IPS-20b (cell line): ENCODE measurements around the gene PDE11A.
"Not testable (repeated sequence)": the region's sequence is repeated elsewhere in the genome, so short reads cannot be mapped to it uniquely, and the experiment has no call there.

Experiments
- H3K27ac ChIP-seq: one replicate; pipeline ENCODE4 v1.5.1; 2013; ENCODE audit warnings: low read length
- H3K27me3 ChIP-seq: 2 replicates; pipeline ENCODE4 v1.6.1; 2013; ENCODE audit warnings: mild to moderate bottlenecking, low read length, inconsistent platforms; ENCODE audit not compliant: insufficient read depth
- H3K36me3 ChIP-seq: 2 replicates; pipeline ENCODE4 v1.6.1; 2013; ENCODE audit warnings: low read depth, mild to moderate bottlenecking, inconsistent platforms, low read length, moderate library complexity; ENCODE audit not compliant: insufficient read depth
- H3K4me1 ChIP-seq: 2 replicates; pipeline ENCODE4 v1.6.1; 2013; ENCODE audit warnings: mild to moderate bottlenecking, control low read depth, inconsistent platforms, low read length, moderate library complexity; ENCODE audit not compliant: insufficient read depth
- H3K4me3 ChIP-seq: 2 replicates; pipeline ENCODE4 v1.5.1; 2013; ENCODE audit warnings: mild to moderate bottlenecking, low read length, inconsistent platforms
- H3K9ac ChIP-seq: 2 replicates; pipeline ENCODE4 v1.6.1; 2013; ENCODE audit warnings: low read depth, mild to moderate bottlenecking, inconsistent platforms, low read length, moderate library complexity
- H3K9me3 ChIP-seq: 2 replicates; pipeline ENCODE4 v1.6.1; 2013; ENCODE audit warnings: mild to moderate bottlenecking, low read depth, low read length, inconsistent platforms; ENCODE audit not compliant: insufficient read depth

Gene PDE11A

DNA sequence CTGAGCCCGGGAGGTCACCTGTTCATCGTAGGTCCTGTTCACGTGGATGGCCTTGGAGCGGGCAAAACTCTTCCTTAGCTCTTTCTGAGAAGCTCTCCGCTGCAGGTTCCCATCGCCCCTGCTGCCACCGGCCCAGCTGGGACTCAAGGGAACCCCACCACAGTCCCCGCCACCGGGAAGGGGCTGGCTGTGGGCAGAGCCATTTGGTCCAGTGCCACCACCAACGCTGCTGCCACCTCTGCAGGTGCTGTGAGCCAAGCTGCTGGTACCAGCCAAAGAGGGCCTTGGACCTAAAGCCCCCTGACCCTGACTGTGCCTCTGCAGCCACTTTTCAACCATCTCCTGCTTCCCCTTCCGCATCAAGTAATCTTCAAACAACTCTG is 586 bp downstream of the PDE11A start:
- H3K27ac ChIP-seq, result no peak overlapping the region
- H3K4me1 ChIP-seq, result no peaks in the 10 kb centered on the region
- H3K36me3 ChIP-seq, result no peaks in the 10 kb centered on the region
- H3K9ac ChIP-seq, result no peak overlapping the region
- H3K27me3 ChIP-seq, result peaks cover 47% of the 10 kb centered on the region
- no peaks in the 10 kb centered on the region for H3K9me3 ChIP-seq
- peak overlapping the region; percentile 93 for H3K4me3 ChIP-seq

DNA sequence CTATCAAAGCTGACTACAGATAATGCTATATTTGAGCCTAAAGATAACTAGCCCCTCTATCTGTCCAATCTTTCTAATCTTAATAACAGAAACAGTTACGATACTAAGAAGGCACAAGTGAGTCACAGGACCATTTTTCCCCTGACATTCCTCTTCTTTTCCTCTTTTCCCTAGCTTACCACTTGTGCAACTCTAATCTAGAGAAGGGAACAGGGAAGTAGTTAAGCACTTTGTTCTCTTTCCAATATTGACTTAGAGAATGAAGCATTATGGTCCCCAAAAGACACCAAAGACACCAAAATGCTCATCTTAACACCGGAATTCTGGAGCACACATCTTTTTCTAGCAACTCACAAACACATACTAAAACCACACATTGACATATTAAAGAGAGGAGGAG is 1.8 kb downstream of the PDE11A start:
- Histone ChIP-seq H3K9ac (no peak overlapping the region), H3K9me3 (no peaks in the 10 kb centered on the region), H3K27ac (no peak overlapping the region), H3K4me3 (no peak overlapping the region), H3K4me1 (no peaks in the 10 kb centered on the region), H3K36me3 (no peaks in the 10 kb centered on the region), H3K27me3 (peaks cover 47% of the 10 kb centered on the region)

DNA sequence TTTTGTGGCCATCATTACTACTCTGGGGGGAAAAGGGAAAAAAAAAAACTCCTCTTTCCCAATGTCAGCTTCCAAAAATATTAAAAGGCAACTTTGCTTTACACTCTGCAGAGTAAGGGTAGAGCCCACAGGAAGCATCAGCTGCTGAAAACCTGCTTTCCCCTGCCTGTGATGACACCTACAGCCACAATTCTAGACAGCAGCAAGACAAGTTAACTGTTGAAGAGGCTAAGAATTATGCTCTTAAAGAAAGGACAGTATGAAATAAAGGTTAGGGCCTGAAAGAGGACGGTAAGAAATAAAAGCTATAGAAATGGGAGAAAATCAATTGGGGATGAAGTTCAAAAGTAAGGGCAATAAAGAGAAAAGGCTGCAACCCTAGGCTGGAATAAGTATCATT is 3.0 kb downstream of the PDE11A start:
- no peak overlapping the region for H3K4me3 ChIP-seq

DNA sequence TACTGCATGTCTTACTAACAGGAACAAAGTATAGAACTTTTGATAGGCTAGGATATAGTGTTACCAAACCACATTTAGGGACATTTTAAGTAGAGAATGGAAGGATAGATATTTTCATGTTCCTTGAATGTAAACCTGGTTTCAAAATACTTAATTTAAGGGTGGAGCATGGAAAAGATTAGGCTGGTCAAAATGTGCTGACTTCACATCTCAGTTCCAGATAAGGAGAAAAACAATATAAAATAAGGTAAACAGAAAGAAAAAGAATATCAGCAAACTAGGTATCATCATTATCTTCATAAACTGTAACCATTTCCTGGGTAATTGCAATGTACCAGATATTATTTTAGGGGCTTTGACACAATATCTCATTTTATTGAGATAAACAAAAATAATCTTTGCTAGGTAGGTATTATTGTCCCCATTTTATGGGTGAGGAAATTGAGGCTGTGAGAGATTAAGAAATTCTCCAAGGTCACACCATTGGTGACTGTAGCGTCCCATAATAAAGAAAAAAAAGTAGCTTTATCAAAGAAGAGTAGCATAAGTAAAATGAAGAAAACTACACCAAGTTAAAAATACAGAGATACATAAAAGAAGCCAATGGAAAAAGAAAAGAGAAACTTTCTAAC is 3.6 kb downstream of the PDE11A start:
- peaks cover 38% of the 10 kb centered on the region for H3K27me3 ChIP-seq
- no peak overlapping the region for H3K4me3 ChIP-seq
- no peak overlapping the region for H3K27ac ChIP-seq
- no peak overlapping the region for H3K9ac ChIP-seq
- no peaks in the 10 kb centered on the region for H3K4me1 ChIP-seq
- H3K9me3 ChIP-seq, result no peaks in the 10 kb centered on the region
- no peaks in the 10 kb centered on the region for H3K36me3 ChIP-seq

More for the DNA sequence above, 3.0 kb downstream of the PDE11A start:
- Histone ChIP-seq H3K4me1 (no peaks in the 10 kb centered on the region), H3K36me3 (no peaks in the 10 kb centered on the region), H3K9ac (no peak overlapping the region), H3K27ac (no peak overlapping the region), H3K27me3 (peaks cover 44% of the 10 kb centered on the region), H3K9me3 (no peaks in the 10 kb centered on the region)

DNA sequence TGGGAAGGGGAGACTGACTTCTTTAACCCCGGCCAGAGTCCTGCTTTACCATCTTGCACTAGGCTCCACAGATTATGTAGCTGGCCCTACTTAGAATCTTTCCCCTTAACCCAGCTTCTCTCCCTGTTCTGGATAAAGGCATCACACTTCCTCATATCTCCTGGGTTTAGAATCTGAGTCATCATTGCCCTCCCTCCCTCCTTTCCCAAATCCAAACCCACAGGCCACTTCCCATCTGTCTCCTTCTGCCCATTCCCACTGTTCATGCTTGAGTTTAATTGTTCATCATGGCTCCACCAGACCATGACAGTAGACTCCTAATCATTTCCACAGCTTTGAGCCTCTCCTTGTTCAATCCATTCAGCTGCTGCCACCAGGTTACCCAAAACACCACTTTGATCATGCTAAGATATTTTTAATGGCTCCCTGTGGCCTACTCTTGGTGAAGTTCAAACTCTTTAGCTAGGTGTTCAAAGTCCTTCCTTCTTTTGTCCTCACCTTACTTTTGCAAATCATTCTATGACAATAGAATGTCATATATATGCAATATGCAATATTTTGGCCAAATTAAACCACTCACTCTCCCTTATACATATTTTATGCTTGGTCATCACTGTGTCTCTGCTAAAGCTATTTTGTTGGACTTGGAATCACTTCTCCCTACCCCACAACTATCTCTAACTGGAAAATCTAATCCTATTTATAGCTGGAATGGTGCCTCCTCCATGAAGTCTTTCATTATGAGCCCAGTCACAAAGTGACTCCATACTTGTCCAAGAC is 5.5 kb downstream of the PDE11A start:
- H3K36me3 ChIP-seq, result no peaks in the 10 kb centered on the region
- no peaks in the 10 kb centered on the region for H3K4me1 ChIP-seq
- H3K9me3 ChIP-seq, result no peaks in the 10 kb centered on the region
- H3K4me3 ChIP-seq, result no peak overlapping the region
- H3K27me3 ChIP-seq, result peaks cover 19% of the 10 kb centered on the region
- H3K27ac ChIP-seq, result no peak overlapping the region
- H3K9ac ChIP-seq, result no peak overlapping the region

DNA sequence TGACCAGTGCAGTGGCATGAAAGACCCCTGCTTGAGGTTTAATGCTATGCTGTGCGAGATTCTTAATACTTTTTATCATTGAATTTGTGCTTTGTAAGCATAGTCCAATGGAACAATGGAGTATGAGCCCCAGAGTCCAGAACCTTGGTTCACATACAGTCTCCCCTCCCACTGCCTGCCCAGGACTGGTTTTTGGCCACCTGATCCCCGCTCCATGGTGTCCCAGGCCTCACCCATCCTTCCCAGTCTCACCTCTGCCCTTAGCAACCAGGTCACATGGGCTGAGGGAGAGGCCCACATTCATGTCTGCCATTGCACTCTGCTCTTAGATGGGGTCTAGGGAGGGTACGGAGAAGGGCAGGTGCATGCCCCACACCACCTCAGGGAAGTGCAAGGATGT is 6.3 kb downstream of the PDE11A start:
- H3K36me3 ChIP-seq, result no peaks in the 10 kb centered on the region
- H3K27ac ChIP-seq, result no peak overlapping the region
- no peaks in the 10 kb centered on the region for H3K9me3 ChIP-seq
- no peak overlapping the region for H3K4me3 ChIP-seq
- H3K9ac ChIP-seq, result no peak overlapping the region
- H3K4me1 ChIP-seq, result no peaks in the 10 kb centered on the region
- peaks cover 12% of the 10 kb centered on the region for H3K27me3 ChIP-seq

DNA sequence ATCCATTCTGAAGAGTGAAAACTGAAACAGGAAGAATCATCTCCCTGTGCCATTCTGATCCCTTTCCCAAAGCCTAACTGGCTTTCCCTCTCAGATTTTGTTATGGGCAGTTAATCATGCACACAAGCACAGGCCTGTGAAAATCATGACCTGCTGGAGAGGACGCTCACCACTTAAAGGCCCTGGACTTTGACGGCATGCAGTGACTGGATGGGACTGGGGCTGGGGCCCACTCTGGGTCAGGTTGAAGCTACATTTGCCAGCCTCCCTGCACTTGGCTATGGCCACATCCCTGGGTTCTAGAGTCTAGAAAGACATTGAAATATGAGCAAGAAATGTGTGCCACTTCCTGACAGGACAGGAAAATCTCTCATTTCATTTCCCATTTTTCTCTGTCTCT is 12.9 kb downstream of the PDE11A start:
- no peaks in the 10 kb centered on the region for H3K27me3 ChIP-seq
- no peak overlapping the region for H3K9ac ChIP-seq
- no peaks in the 10 kb centered on the region; the same call in 1 of the 2 replicates for H3K4me1 ChIP-seq
- H3K27ac ChIP-seq, result no peak overlapping the region
- no peaks in the 10 kb centered on the region for H3K36me3 ChIP-seq
- H3K9me3 ChIP-seq, result no peaks in the 10 kb centered on the region
- no peak overlapping the region for H3K4me3 ChIP-seq

DNA sequence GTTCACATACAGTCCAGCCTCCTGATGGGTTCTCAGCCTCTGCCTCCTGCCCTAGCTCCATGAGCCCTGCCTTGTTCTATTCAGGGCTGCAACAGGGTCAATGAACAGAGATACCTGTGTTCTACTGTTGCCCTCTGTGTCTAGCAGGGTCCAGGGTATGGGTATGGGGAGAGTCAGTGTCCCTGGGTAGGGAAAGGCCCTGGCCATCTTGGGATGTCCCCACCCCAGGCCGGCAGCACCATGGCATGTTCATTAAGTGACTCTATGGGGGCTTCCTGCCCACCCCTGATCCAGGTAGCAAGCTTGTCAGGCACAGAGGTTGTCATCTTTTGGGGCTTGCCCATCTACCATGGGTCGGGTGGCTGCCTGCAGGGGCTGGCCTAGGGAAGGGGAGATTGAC is 13.5 kb downstream of the PDE11A start:
- Histone ChIP-seq H3K4me1 (no peaks in the 10 kb centered on the region; the same call in 1 of the 2 replicates), H3K9ac (no peak overlapping the region), H3K4me3 (no peak overlapping the region), H3K9me3 (no peaks in the 10 kb centered on the region), H3K27ac (no peak overlapping the region), H3K27me3 (no peaks in the 10 kb centered on the region), H3K36me3 (no peaks in the 10 kb centered on the region)

DNA sequence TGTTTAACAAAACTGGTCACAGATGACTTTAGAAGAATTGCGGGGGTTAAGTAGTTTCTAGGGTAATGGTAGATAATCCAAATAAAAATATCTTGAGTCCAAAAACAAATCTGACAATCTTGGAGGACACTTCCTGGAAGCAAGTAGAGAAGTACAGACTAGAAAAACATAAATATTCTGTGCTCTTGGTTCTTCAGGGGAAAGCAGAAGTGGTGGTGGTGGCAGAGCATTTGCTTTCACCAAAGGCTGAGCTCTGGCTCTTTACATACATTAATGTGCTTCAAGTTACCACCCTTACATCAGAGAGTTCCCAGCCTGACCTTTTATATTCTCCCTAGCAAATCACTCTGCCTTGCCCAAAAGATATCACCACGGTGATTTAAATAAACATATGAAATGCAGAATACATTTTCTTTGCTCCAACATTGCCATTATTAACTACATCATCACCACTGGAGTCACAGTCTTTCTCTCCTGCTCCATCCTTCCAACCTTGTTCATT is 15.3 kb downstream of the PDE11A start:
- H3K27ac ChIP-seq, result no peak overlapping the region
- no peaks in the 10 kb centered on the region; the same call in 1 of the 2 replicates for H3K4me1 ChIP-seq
- H3K36me3 ChIP-seq, result no peaks in the 10 kb centered on the region
- no peak overlapping the region for H3K9ac ChIP-seq
- no peaks in the 10 kb centered on the region for H3K9me3 ChIP-seq
- no peak overlapping the region for H3K4me3 ChIP-seq
- no peaks in the 10 kb centered on the region for H3K27me3 ChIP-seq

DNA sequence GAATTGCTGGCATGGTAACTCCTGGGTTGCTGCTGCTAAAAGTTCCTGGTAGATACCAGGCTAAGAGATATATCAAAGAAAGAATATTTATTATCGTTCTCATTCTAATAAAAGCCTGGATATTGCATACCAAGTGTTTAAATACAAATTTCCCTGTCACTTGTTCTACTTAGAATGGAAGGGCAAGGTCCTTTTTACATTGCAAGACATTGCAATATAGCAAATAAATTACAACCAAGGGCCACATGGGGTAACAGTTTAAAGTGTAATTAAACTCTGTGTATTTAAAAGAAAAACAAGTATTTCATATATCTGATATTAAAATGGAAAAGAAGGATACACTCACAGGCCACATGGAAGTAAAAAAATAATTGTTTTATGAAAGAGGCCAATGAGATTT is 16.2 kb downstream of the PDE11A start:
- Histone ChIP-seq H3K4me1 (no peaks in the 10 kb centered on the region; the same call in 1 of the 2 replicates), H3K36me3 (no peaks in the 10 kb centered on the region), H3K4me3 (no peak overlapping the region), H3K27me3 (no peaks in the 10 kb centered on the region), H3K27ac (no peak overlapping the region), H3K9ac (no peak overlapping the region), H3K9me3 (no peaks in the 10 kb centered on the region)

DNA sequence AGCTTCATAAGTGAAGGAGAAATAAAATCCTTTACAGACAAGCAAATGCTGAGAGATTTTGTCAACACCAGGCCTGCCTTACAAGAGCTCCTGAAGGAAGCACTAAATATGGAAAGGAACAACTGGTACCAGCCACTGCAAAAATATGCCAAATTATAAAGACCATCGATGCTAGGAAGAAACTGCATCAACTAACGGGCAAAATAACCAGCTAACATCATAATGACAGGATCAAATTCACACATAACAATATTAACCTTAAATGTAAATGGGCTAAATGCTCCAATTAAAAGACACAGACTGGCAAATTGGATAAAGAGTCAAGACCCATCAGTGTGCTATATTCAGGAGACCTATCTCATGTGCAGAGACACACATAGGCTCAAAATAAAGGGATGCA is 21.3 kb downstream of the PDE11A start:
- not testable (repeated sequence) for H3K9ac ChIP-seq, H3K27ac ChIP-seq, H3K4me3 ChIP-seq, H3K4me1 ChIP-seq, H3K27me3 ChIP-seq, H3K36me3 ChIP-seq, H3K9me3 ChIP-seq

DNA sequence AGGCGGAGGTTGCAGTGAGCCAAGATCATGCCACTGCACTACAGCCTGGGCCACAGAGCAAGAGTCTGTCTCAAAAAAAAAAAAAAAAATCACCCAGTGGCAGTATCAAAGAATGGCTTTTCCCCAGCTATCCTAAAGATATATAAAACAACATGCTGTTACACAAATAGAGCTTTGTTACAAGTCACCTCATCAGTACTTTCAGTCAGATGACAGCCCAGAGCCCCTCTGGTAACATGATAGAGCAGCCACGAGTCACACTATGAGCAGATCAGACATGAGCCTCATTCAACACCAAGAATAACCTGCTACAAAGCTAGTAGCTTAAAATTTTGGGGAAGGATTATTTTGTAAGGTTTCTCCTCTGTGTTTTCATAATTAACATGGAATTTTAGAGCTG is 25.2 kb downstream of the PDE11A start:
- Histone ChIP-seq H3K36me3 (no peaks in the 10 kb centered on the region), H3K9ac (no peak overlapping the region), H3K4me3 (no peak overlapping the region), H3K4me1 (no peaks in the 10 kb centered on the region), H3K27ac (no peak overlapping the region), H3K27me3 (no peaks in the 10 kb centered on the region), H3K9me3 (no peaks in the 10 kb centered on the region)
